Left lobe of liver (tissue), 2 donors: Measurements from ENCODE around the gene SLF2. TPM values are rescaled to one million over a fixed set of nuclear protein-coding genes. Genes with fewer than 3 reads are reported as not detected.
"Not testable (repeated sequence)": the region's sequence is repeated elsewhere in the genome, so short reads cannot be mapped to it uniquely, and the experiment has no call there.

Experiments used
- ATAC-seq: fragments of 200-7000 bp; cut with Tn5 transposase; one replicate; pipeline ENCODE4 v1.9.1; 2020; ENCODE audit warnings: mild to moderate bottlenecking, moderate library complexity
- DNase-seq: peaks from one replicate; pipeline ENCODE4 v3.0.0-alpha.2; 2020; ENCODE audit warnings: low spot score
- total RNA-seq: library from RNA; stranded (reverse); gene quantifications from one replicate; pipeline ENCODE4 v1.2.1, GENCODE V29; 2021
- donor health status: DM: no; HTN: no; CAD: no; lungs with moderate emphysema.
- donor health status: DM: no; HTN: yes; CAD: no.

Gene SLF2
- total RNA-seq, 1 donor from 2014 or later = 7.7 TPM

- peak; percentile 21 for DNase-seq
Observed at GRCh38 chr10:100975397-100975796, 62.6 kb downstream of the SLF2 start.

GRCh38 chr10:100976906-100977305, 64.1 kb downstream of the SLF2 start:
- ATAC-seq (no peak), DNase-seq (no peak)

More at GRCh38 chr10:100975397-100975796, 62.6 kb downstream of the SLF2 start:
- ATAC-seq = not testable (repeated sequence)

- ATAC-seq (no peak), DNase-seq (peak; percentile 36)
Observed at GRCh38 chr10:100977436-100977835, 64.7 kb downstream of the SLF2 start.

GRCh38 chr10:100978121-100978900, 65.5 kb downstream of the SLF2 start:
- ATAC-seq (no peak), DNase-seq (peak; percentile 27)

- ATAC-seq = no peak
- DNase-seq = peak; percentile 42
Observed at GRCh38 chr10:100978901-100979195, 66.1 kb downstream of the SLF2 start.

GRCh38 chr10:100979791-100980272, 67.1 kb downstream of the SLF2 start:
- ATAC-seq (no peak), DNase-seq (peak; percentile 42)

- ATAC-seq (no peak), DNase-seq (peak; percentile 39)
Observed at GRCh38 chr10:100980311-100980710, 67.5 kb downstream of the SLF2 start.

- ATAC-seq (no peak), DNase-seq (peak; percentile 37)
Observed at GRCh38 chr10:100980711-100981110, 67.9 kb downstream of the SLF2 start.

GRCh38 chr10:100981178-100981772, 68.5 kb downstream of the SLF2 start:
- no peak for ATAC-seq

GRCh38 chr10:100982916-100983830, 70.4 kb downstream of the SLF2 start:
- no peak for DNase-seq
- ATAC-seq = no peak

More at GRCh38 chr10:100981178-100981772, 68.5 kb downstream of the SLF2 start:
- DNase-seq = no peak

- ATAC-seq = no peak
- DNase-seq = no peak
Observed at GRCh38 chr10:100983868-100984671, 71.3 kb downstream of the SLF2 start.

GRCh38 chr10:100984672-100985177, 72.0 kb downstream of the SLF2 start:
- DNase-seq (no peak), ATAC-seq (no peak)

- DNase-seq = no peak
- ATAC-seq = peak; percentile 4
Observed at GRCh38 chr10:100985336-100985735, 72.6 kb downstream of the SLF2 start.

- ATAC-seq = peak; percentile 31
- no peak for DNase-seq
Observed at GRCh38 chr10:100986623-100986951, 73.8 kb downstream of the SLF2 start.

- ATAC-seq = peak; percentile 81
- DNase-seq = peak; percentile 88
Observed at GRCh38 chr10:100986952-100987684, 74.4 kb downstream of the SLF2 start, which contains the start of the genes MRPL43 and TWNK. Gene MRPL43, minus strand, starts transcription at chr10:100987497. Its CDS starts 54 bp downstream, at chr10:100987443. Gene TWNK, plus strand, starts transcription at chr10:100987543. Its CDS starts 668 bp downstream, at chr10:100988211.

- DNase-seq (no peak), ATAC-seq (no peak)
Observed at GRCh38 chr10:100987685-100988049, 74.9 kb downstream of the SLF2 start.

GRCh38 chr10:100988166-100988565, 75.4 kb downstream of the SLF2 start:
- no peak for DNase-seq

GRCh38 chr10:100989088-100989487, 76.3 kb downstream of the SLF2 start:
- ATAC-seq (no peak), DNase-seq (no peak)

More at GRCh38 chr10:100988166-100988565, 75.4 kb downstream of the SLF2 start:
- no peak for ATAC-seq

GRCh38 chr10:100993986-100994708, 81.4 kb downstream of the SLF2 start:
- ATAC-seq = no peak
- no peak for DNase-seq
